HPDE6-E6E7 (cell line): Measurements from ENCODE around the gene SMIM44.

ENCODE experiments used
- DNase-seq: peaks from one replicate; pipeline ENCODE4 v3.0.0; 2011; ENCODE audit warnings: missing footprints; ENCODE audit errors: extremely low spot score

The SMIM44 gene

GRCh38 chr19:3500429-3501101 is 17.3 kb upstream of the SMIM44 start, which contains the start of gene DOHH:
Gene DOHH, minus strand, starts transcription at chr19:3500674. Its CDS starts 3,860 bp downstream, at chr19:3496814.
- DNase-seq, result peak; percentile 96

- DNase-seq, result no peak
Observed at GRCh38 chr19:3499738-3500428, 16.6 kb upstream of the SMIM44 start.

GRCh38 chr19:3497757-3498520 is 14.7 kb upstream of the SMIM44 start:
- DNase-seq, result no peak

GRCh38 chr19:3496392-3497273 is 13.4 kb upstream of the SMIM44 start:
- DNase-seq, result no peak

- no peak for DNase-seq
Observed at GRCh38 chr19:3494559-3494958, 11.3 kb upstream of the SMIM44 start.

GRCh38 chr19:3494051-3494450 is 10.8 kb upstream of the SMIM44 start:
- DNase-seq, result no peak

GRCh38 chr19:3493651-3494050 is 10.4 kb upstream of the SMIM44 start:
- DNase-seq, result no peak

- no peak for DNase-seq
Observed at GRCh38 chr19:3492919-3493318, 9.7 kb upstream of the SMIM44 start.

GRCh38 chr19:3492131-3492839 is 9.0 kb upstream of the SMIM44 start:
- DNase-seq, result no peak

- no peak for DNase-seq
Observed at GRCh38 chr19:3491396-3492119, 8.3 kb upstream of the SMIM44 start.

GRCh38 chr19:3482507-3483225 is 575 bp downstream of the SMIM44 start:
- no peak for DNase-seq

- DNase-seq, result no peak
Observed at GRCh38 chr19:3481241-3482090, 1.8 kb downstream of the SMIM44 start.

- DNase-seq, result no peak
Observed at GRCh38 chr19:3480383-3481091, 2.7 kb downstream of the SMIM44 start, which contains the start of gene SMIM24. Gene SMIM24, minus strand, starts transcription at chr19:3480525. Its CDS starts 62 bp downstream, at chr19:3480463.

GRCh38 chr19:3479834-3480215 is 3.4 kb downstream of the SMIM44 start:
- DNase-seq, result no peak

GRCh38 chr19:3479177-3479833 is 3.9 kb downstream of the SMIM44 start:
- no peak for DNase-seq

- no peak for DNase-seq
Observed at GRCh38 chr19:3478409-3479176, 4.6 kb downstream of the SMIM44 start.

GRCh38 chr19:3477951-3478350 is 5.3 kb downstream of the SMIM44 start:
- no peak for DNase-seq
